Epidermal melanocyte (primary cell): Measurements from ENCODE around the gene MAST1.
A peak's percentile ranks its signal among the peaks of the same experiment; 100 is the strongest.
"Not testable (repeated sequence)": the region's sequence is repeated elsewhere in the genome, so short reads cannot be mapped to it uniquely, and the experiment has no call there.

Experiments
- DNase-seq: peaks from one replicate; pipeline ENCODE4 v3.0.0; 2011; ENCODE audit warnings: low spot score; ENCODE audit not compliant: insufficient read length

Gene MAST1

GRCh38 chr19:12800923-12801465 lies 37.3 kb upstream of the MAST1 start:
- DNase-seq = no peak

GRCh38 chr19:12801466-12802266 lies 36.6 kb upstream of the MAST1 start, which contains the start of the genes PRDX2 and THSD8:
Gene PRDX2 (minus strand): TSS chr19:12801800. CDS start chr19:12801261, 539 bp downstream.
Gene THSD8 (plus strand): TSS chr19:12802069. CDS start chr19:12802072, 3 bp downstream.
- DNase-seq = peak; percentile 65

GRCh38 chr19:12802267-12803106 lies 35.8 kb upstream of the MAST1 start:
- DNase-seq = peak; percentile 38

- peak; percentile 0 for DNase-seq
Observed at GRCh38 chr19:12804051-12804450, 34.3 kb upstream of the MAST1 start.

- DNase-seq = peak; percentile 96
Observed at GRCh38 chr19:12806242-12807081, 31.9 kb upstream of the MAST1 start, which contains the start of gene RNASEH2A. Gene RNASEH2A (plus strand): TSS chr19:12806584. CDS start chr19:12806674, 90 bp downstream.

GRCh38 chr19:12815088-12815487 lies 23.2 kb upstream of the MAST1 start:
- DNase-seq = no peak

- not testable (repeated sequence) for DNase-seq
Observed at GRCh38 chr19:12817188-12817587, 21.1 kb upstream of the MAST1 start.

- peak; percentile 5 for DNase-seq
Observed at GRCh38 chr19:12817810-12818209, 20.5 kb upstream of the MAST1 start.

GRCh38 chr19:12821761-12822160 lies 16.6 kb upstream of the MAST1 start:
- DNase-seq = peak; percentile 13

- no peak for DNase-seq
Observed at GRCh38 chr19:12825254-12826131, 12.8 kb upstream of the MAST1 start.

- no peak for DNase-seq
Observed at GRCh38 chr19:12828494-12828893, 9.8 kb upstream of the MAST1 start.

- DNase-seq = peak; percentile 14
Observed at GRCh38 chr19:12833418-12833737, 4.9 kb upstream of the MAST1 start.

GRCh38 chr19:12833738-12834565 lies 4.4 kb upstream of the MAST1 start:
- DNase-seq = peak; percentile 17

- no peak for DNase-seq
Observed at GRCh38 chr19:12834566-12834943, 3.8 kb upstream of the MAST1 start, which contains the start of gene RTBDN. Gene RTBDN (minus strand): TSS chr19:12834579. CDS start chr19:12829979, 4,600 bp downstream.

- DNase-seq = peak; percentile 20
Observed at GRCh38 chr19:12834976-12835757, 3.1 kb upstream of the MAST1 start.

GRCh38 chr19:12836529-12836863 lies 1.8 kb upstream of the MAST1 start:
- no peak for DNase-seq

GRCh38 chr19:12837225-12837624 lies 1.1 kb upstream of the MAST1 start:
- DNase-seq = no peak
